AG04450 (cell line): ENCODE measurements around the gene UNC5CL. TPM values are rescaled to one million over a fixed set of nuclear protein-coding genes. Genes with fewer than 3 reads are reported as not detected.

Source experiments
- CTCF ChIA-PET: fragments of 300-600, 350-600 bp; formaldehyde crosslinking; extraction: SDS; loops from one replicate; lab custom pipeline; 2022; ENCODE audit warnings: antibody characterized with exemption, inconsistent platforms; lab: Charles Lee
- POLR2A ChIA-PET: fragments of 350-600 bp; formaldehyde crosslinking; extraction: SDS; loops from one replicate; lab custom pipeline; 2021; ENCODE audit warnings: antibody characterized with exemption, inconsistent platforms; lab: Yijun Ruan, JAX
- DNase-seq: peaks from one replicate; pipeline ENCODE4 v3.0.0-alpha.2; 2011; ENCODE audit warnings: low read depth, low spot score
- H3K27ac ChIP-seq: one replicate; pipeline ENCODE4 v1.5.1; 2012; ENCODE audit warnings: low read depth, low read length, control low read depth
- H3K27me3 ChIP-seq: one replicate; pipeline ENCODE4 v1.6.0; 2012; ENCODE audit warnings: low read length; ENCODE audit not compliant: control insufficient read depth, insufficient read depth
- H3K4me3 ChIP-seq: 2 replicates; pipeline ENCODE4 v1.5.1; 2011; ENCODE audit warnings: mild to moderate bottlenecking, low read depth, low read length, control low read depth
- H3K9me3 ChIP-seq: 2 replicates; pipeline ENCODE4 v1.5.1; 2012; ENCODE audit warnings: low read length; ENCODE audit not compliant: control insufficient read depth, insufficient read depth
- CTCF ChIP-seq: IDR thresholded peaks from 2 replicates; pipeline ENCODE4 v1.5.1; 2011; ENCODE audit warnings: low read depth, low read length, control low read depth, inconsistent platforms
- polyA plus RNA-seq: library from polyadenylated mRNA; depleted of rRNA; stranded (reverse); fragments of >200 nt; gene quantifications from 2 replicates; pipeline ENCODE4 v1.2.3, GENCODE V29; 2011

UNC5CL gene
- polyA plus RNA-seq, 1 experiment: 0.02 TPM

GRCh38 chr6:41047745-41048732 lies 9.0 kb upstream of the UNC5CL start:
- no peak for TF ChIP-seq CTCF
- DNase-seq: no peak
- Histone ChIP-seq H3K27ac (no peak overlapping the region), H3K4me3 (no peak overlapping the region), H3K9me3 (no peaks in the 10 kb centered on the region), H3K27me3 (peaks cover 10% of the 10 kb centered on the region)
- ChIA-PET POLR2A (interaction anchor here (0.8 kb wide), 1 partner anchor 12 kb away, joined by 3 read pairs; no protein-coding TSS in a partner anchor), CTCF (interaction anchor here (0.6 to 2.2 kb wide), 2 partner anchors 20 to 1067 kb away, joined by 8 to 13 read pairs; no protein-coding TSS in a partner anchor)

GRCh38 chr6:41047306-41047705 lies 8.3 kb upstream of the UNC5CL start:
- ChIA-PET POLR2A (no interaction called here), CTCF (no interaction called here)
- Histone ChIP-seq H3K9me3 (no peaks in the 10 kb centered on the region), H3K4me3 (no peak overlapping the region), H3K27ac (no peak overlapping the region), H3K27me3 (peaks cover 10% of the 10 kb centered on the region)
- DNase-seq: no peak
- no peak for TF ChIP-seq CTCF

- TF ChIP-seq CTCF: no peak
- CTCF ChIA-PET: interaction anchor here (0.8 to 3.3 kb wide), 2 partner anchors 9 to 18 kb away, joined by 4 to 16 read pairs; no protein-coding TSS in a partner anchor
- H3K4me3 ChIP-seq: no peak overlapping the region
- peaks cover 10% of the 10 kb centered on the region for H3K27me3 ChIP-seq
- no peaks in the 10 kb centered on the region for H3K9me3 ChIP-seq
- POLR2A ChIA-PET: no interaction called here
- H3K27ac ChIP-seq: no peak overlapping the region
- no peak for DNase-seq
Observed at GRCh38 chr6:41046084-41046483, 7.1 kb upstream of the UNC5CL start.

DNA sequence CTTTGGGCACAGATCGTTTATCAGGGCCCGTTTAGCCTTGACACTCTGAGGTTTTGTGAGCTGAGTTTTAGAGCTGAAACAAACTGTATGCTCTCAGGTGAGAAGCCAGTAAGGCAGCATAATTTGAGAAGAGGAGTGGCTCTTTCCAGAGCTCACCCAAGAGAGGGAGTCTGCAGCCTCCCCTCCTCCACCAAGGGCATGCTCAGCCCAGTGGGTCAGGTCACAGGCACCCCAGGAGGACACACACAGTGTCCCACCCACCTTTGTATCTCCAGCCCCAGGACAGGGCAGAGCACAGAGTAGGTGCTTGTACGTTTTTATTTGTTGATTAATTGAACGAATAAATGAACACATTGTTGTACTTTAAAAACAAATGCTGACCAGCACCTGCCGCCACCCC lies 6.6 kb upstream of the UNC5CL start:
- no peak overlapping the region for H3K27ac ChIP-seq
- ChIA-PET POLR2A (no interaction called here), CTCF (interaction anchor here (3.3 kb wide), 1 partner anchor 18 kb away, joined by 16 read pairs; no protein-coding TSS in a partner anchor)
- H3K27me3 ChIP-seq: peaks cover 10% of the 10 kb centered on the region
- no peak for TF ChIP-seq CTCF
- H3K4me3 ChIP-seq: no peak overlapping the region
- no peaks in the 10 kb centered on the region for H3K9me3 ChIP-seq
- DNase-seq: no peak

- no peak for DNase-seq
- Histone ChIP-seq H3K9me3 (no peaks in the 10 kb centered on the region), H3K27ac (no peak overlapping the region), H3K4me3 (no peak overlapping the region), H3K27me3 (peaks cover 13% of the 10 kb centered on the region)
- CTCF ChIA-PET: no interaction called here
- POLR2A ChIA-PET: no interaction called here
- TF ChIP-seq CTCF: no peak
Observed at GRCh38 chr6:41043151-41043550, 4.1 kb upstream of the UNC5CL start.
